Upper lobe of right lung (tissue), 1 donor: ENCODE data around the gene B4GALT3. TPM values are rescaled to one million over a fixed set of nuclear protein-coding genes. Genes with fewer than 3 reads are reported as not detected.

Experiments
- ATAC-seq: fragments of 200-7000 bp; cut with Tn5 transposase; one replicate; pipeline ENCODE4 v1.9.1; 2020; ENCODE audit warnings: mild to moderate bottlenecking, moderate library complexity
- DNase-seq: peaks from one replicate; pipeline ENCODE4 v3.0.0-alpha.2; 2020
- H3K27ac ChIP-seq: fragments of 200-600 bp; one replicate; pipeline ENCODE4 v1.8.0; 2022
- H3K27me3 ChIP-seq: fragments of 200-600 bp; one replicate; pipeline ENCODE4 v1.8.0; 2022; ENCODE audit warnings: mild to moderate bottlenecking
- H3K36me3 ChIP-seq: fragments of 200-600 bp; one replicate; pipeline ENCODE4 v1.8.0; 2022
- H3K4me1 ChIP-seq: fragments of 200-600 bp; one replicate; pipeline ENCODE4 v1.8.0; 2022
- H3K4me3 ChIP-seq: fragments of 200-600 bp; one replicate; pipeline ENCODE4 v1.8.0; 2022; ENCODE audit warnings: mild to moderate bottlenecking
- H3K9me3 ChIP-seq: fragments of 200-600 bp; one replicate; pipeline ENCODE4 v1.8.0; 2022
- CTCF ChIP-seq: fragments of 200-600 bp; IDR thresholded peaks from one replicate; pipeline ENCODE4 v1.8.0; 2022; ENCODE audit warnings: antibody characterized with exemption
- intact Hi-C: fragments of 100-400 bp; cut with DNase I; formaldehyde crosslinking; loops from one replicate; pipeline ENCODE4 v1.11.0; 2022
- total RNA-seq: library from RNA; stranded (reverse); fragmentation: NEBNext Ultra II Directional; extraction: Animal tissue kit (Norgen Biotek cat#: 25700); gene quantifications from one replicate; pipeline ENCODE4 v1.2.1, GENCODE V29; 2021
- donor health status: DM: no; HTN: yes; CAD: no; lungs with severe emphysema.

B4GALT3 gene
- total RNA-seq, 1 donor from 2014 or later, result 35.7 TPM

DNA sequence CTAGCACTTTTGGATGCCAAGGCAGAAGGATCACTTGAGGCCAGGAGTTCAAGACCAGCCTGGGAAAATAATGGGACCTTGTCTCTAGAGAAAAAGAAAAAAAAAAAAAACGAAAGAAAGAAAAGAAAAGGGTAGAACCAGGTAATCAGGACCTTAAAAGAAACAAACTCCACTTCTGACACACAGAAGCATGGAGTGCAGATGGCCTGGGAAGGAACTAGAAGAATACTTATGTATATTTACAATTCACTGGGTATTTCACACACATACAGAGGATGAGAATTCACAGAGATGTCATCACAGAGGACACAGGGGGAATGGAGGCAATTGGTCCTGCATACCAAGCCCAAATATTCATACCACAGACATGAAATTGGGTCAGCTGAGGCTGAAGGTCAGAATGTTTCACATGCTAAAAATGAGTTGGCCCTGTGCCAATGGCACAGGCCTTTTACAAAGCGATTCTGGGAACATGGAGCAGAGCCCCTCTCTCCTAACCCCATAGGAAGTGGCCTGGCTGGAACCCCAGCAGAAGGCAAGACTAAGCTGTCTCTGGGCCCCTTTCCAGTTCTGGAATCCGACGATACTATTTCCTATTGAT lies 4.4 kb downstream of the B4GALT3 start:
- peaks cover 21% of the 10 kb centered on the region for H3K4me1 ChIP-seq
- ATAC-seq (no peak), DNase-seq (no peak)
- intact Hi-C loops, result no loop called here
- no peak for TF ChIP-seq CTCF
- no peak overlapping the region for H3K27ac ChIP-seq
- peaks cover 70% of the 10 kb centered on the region for H3K36me3 ChIP-seq
- H3K9me3 ChIP-seq, result no peaks in the 10 kb centered on the region
- no peak overlapping the region for H3K4me3 ChIP-seq
- H3K27me3 ChIP-seq, result no peaks in the 10 kb centered on the region

- Histone ChIP-seq H3K27me3 (no peaks in the 10 kb centered on the region), H3K9me3 (no peaks in the 10 kb centered on the region), H3K27ac (no peak overlapping the region), H3K36me3 (peaks cover 70% of the 10 kb centered on the region), H3K4me3 (no peak overlapping the region), H3K4me1 (peaks cover 22% of the 10 kb centered on the region)
- ATAC-seq, result no peak
- no peak for TF ChIP-seq CTCF
- DNase-seq, result no peak
- intact Hi-C loops, result no loop called here
Observed at GRCh38 chr1:161172349-161172748, 5.0 kb downstream of the B4GALT3 start.

- Histone ChIP-seq H3K36me3 (peaks cover 70% of the 10 kb centered on the region), H3K27me3 (no peaks in the 10 kb centered on the region), H3K4me3 (no peak overlapping the region), H3K4me1 (peaks cover 28% of the 10 kb centered on the region), H3K27ac (no peak overlapping the region), H3K9me3 (no peaks in the 10 kb centered on the region)
- intact Hi-C loops, result no loop called here
- TF ChIP-seq CTCF, result no peak
- DNase-seq (no peak), ATAC-seq (no peak)
Observed at GRCh38 chr1:161171696-161172095, 5.6 kb downstream of the B4GALT3 start.

GRCh38 chr1:161171191-161171590 lies 6.1 kb downstream of the B4GALT3 start:
- DNase-seq (no peak), ATAC-seq (no peak)
- intact Hi-C loops, result no loop called here
- TF ChIP-seq CTCF, result no peak
- no peaks in the 10 kb centered on the region for H3K27me3 ChIP-seq
- peaks cover 70% of the 10 kb centered on the region for H3K36me3 ChIP-seq
- no peaks in the 10 kb centered on the region for H3K9me3 ChIP-seq
- H3K4me1 ChIP-seq, result peaks cover 23% of the 10 kb centered on the region
- H3K27ac ChIP-seq, result no peak overlapping the region
- H3K4me3 ChIP-seq, result no peak overlapping the region

GRCh38 chr1:161168906-161169305 lies 8.4 kb downstream of the B4GALT3 start:
- Histone ChIP-seq H3K36me3 (peaks cover 63% of the 10 kb centered on the region), H3K27ac (no peak overlapping the region), H3K4me3 (no peak overlapping the region), H3K4me1 (peaks cover 17% of the 10 kb centered on the region), H3K9me3 (no peaks in the 10 kb centered on the region), H3K27me3 (no peaks in the 10 kb centered on the region)
- DNase-seq (no peak), ATAC-seq (no peak)
- intact Hi-C loops, result no loop called here
- no peak for TF ChIP-seq CTCF
